SIG-M5 treated with dmso at 0.1 percent for 504 hours (cell line): Measurements from ENCODE around the gene FMN1.

Experiments used
- DNase-seq: peaks from one replicate; lab custom pipeline; 2025; ENCODE audit not compliant: unreplicated experiment; lab: John Stamatoyannopoulos, UW

FMN1 gene

DNA sequence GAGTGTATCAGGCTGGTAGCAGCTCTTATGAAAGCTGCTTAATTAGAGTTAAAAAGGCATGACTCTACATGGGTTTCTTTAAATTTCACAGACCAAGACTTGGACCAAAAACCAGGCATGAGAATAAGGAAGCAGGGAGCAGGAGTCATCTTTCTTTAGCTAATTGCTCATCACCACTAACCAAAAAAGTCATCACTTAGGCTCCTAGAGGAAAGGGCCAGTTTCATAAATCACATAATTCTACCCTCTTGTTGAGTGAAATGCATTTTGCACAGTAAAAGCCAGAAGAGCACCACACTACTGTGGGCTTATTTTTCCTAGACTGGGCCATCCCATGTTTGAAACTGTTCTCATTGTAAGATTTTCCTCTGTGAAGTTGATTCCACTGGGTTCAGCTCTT is 301.1 kb downstream of the FMN1 start:
- DNase-seq, result no peak

DNA sequence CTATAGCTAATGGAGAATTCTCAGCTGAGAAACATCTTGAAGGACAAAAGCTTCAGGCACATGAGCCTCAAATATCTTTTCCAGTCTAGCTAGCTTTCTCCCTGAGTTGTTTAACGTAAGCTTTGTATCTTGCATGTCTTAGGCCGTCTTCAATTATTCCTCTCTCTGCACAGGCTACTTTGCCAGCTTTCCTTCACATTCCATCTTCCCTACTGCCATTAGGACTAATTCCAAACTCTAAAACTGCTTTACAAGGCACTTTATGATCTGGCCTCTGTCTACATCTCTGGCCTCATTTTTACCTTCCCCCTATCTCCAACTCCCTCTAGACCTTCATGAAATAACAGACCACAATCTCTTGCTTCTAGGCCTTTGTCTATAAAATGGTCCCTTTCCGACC is 305.3 kb downstream of the FMN1 start:
- DNase-seq, result no peak

DNA sequence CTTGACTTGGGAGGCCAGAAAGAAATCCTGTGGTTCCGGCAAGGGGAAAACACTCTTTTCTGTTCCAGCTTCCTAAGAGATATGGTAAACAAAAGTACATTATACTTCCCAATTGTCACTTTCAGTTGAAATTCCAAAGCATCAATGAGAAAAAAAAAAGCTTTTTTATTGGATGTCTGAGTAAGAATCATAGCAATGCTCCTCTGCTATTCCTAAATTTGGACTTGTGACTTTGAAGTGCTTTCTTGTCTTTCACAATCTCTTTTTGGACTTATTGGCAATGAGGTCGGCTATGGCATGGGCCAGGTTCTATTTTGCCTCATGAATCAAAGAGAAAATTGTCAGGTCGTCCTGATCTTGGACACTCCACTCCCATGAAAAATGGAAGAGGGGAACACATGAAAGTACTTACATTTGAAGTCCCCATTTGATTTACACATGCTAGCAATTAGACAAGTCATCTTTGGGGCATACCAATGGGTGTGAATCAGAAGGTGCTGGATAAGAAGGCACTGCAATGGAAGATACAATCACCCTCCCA is 306.2 kb downstream of the FMN1 start:
- DNase-seq, result no peak

DNA sequence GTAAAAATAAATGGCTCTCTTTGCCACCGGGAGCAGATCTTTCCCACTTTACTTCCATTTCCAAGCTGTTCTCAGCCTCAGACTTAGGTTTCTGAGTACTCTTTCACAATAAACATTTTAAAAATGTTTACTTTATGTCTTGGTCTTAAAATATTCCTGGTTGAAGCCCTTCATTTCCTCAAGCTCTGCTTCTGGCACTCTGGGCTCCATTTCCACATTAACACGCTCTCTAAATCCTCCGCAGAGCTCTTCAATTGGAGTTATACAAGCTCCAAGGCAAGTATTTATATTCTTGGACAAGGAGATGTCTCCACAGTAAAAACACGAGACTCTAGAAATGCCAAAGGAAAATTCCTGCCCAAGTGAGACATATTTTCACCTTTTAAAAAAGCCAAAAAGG is 307.4 kb downstream of the FMN1 start:
- DNase-seq, result no peak

DNA sequence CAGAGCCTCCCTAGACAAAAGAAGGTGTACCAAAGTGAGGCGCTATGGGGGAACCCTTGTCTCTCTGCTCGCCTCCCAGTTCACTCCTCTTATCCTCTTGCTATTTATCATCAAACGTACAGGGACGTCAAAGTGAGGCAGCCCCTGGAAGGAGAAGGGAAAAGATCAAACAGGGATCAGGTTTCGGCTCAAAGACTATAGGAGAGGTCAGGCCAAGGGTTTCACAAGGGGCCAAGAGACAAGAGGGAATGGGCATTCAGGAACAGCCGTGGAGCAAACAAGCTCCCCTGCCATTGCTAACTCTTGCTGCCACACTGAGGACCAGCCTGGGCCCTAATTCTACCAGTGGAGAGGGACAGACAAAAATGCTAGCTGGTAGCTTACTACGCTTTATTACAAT is 308.1 kb downstream of the FMN1 start:
- DNase-seq, result no peak

DNA sequence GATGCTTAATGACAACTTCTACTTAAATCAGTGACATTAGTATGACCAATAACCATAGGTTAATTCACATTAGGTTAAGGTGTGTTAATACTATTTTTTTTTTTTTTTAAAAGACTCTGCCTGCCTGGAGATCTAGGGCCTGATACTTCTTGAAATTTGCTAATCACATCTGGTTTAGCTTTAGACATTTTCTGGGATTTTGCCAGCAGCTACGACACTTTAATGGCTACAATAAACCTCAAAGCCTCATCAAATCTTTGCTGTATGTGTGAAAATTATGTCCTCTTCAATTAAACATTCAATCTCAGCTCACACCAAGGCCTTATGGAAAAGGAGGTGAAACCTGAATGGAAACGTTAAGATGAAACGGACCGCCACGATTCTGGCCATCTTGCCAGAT is 308.8 kb downstream of the FMN1 start:
- DNase-seq, result no peak

DNA sequence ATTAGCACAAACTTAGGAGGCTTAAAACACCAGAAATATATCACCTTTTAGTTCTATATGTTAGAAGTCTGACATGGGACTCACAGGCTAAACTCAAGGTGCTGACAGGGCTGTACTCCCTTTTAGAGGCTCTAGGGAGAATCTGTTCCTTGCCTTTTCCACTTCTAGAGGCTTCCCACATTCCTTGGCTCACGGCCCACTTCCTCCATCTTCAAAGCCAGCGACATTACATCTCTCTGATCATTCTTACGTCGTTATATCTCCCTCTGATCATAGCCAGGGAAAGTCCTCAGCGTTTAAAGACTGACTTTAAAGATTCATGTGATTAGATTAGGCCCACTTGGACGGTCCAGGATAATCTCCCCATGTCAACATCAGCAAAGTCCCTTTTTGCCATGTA is 310.4 kb downstream of the FMN1 start:
- DNase-seq, result no peak

DNA sequence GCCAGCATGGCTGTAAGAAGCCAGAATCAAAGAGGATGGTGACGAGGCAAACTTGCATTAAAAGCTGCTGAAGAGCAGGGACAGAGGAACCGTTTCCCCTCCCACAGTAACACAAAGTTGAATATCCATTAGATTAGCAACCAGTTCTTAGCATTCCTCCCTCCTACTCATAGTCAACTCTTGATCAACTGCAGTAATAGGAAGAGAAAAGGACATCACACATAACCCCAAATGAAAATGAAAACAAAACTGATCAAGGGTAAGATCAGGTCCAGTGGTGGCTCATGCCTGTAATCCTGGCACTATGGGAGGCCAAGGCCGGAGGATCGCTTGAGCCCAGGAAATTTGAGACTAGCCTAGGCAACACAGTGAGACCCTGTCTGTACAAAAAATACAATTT is 311.6 kb downstream of the FMN1 start:
- no peak for DNase-seq

DNA sequence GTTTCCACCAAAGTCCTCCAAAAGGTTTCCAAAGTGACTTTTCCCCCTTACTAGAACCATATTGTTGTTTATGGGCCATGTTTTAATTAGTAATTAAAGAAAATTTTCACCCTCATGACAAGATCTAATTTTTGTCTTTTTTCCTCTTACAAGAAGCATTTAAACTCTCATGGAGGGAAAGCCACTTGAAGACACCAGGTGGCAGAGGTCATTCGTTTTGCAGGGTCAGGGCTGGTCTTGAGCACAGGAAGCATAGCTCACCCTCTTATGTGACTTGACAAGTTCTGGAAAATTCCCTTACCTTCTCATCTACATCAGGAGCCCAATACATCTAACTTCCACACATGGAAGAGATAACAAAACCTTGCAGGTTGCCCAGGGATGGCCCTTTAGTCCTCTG is 313.0 kb downstream of the FMN1 start:
- no peak for DNase-seq

DNA sequence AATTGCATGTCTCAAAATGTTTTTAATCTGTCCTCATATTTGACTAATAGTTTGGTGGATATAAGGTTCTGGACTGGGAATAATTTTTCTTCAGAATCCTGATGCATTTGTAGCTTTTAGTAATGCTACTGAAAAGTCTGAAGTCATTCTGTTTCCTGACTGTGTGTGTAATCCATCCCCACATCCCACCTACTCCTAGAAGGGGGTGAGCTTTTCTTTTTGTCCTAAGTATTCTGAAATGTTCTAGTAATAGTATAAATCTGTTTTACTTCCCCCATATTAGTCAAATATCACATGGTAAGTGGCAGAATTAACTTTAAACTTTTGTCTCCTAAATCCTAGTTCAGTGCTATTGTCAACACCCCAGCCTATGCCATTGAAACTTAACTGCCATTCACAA is 313.9 kb downstream of the FMN1 start:
- no peak for DNase-seq

DNA sequence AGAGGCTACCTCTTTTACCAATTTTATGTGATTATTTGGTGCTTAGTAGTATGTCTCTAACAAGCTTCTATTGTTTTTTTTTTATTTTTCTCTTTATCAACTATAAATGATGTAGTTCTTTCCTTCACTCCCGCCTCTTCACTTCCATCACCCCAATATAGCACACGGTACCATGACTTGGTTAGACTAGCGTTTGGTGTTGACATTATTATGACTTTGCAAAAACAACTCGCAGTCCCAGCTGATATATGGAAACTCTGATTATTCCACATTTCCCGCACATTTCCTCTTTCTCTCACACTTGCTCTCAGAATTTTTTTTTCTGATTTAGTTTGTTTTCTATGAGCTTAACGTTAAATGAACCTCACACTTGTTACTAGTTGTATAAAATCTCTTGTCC is 314.5 kb downstream of the FMN1 start:
- no peak for DNase-seq

DNA sequence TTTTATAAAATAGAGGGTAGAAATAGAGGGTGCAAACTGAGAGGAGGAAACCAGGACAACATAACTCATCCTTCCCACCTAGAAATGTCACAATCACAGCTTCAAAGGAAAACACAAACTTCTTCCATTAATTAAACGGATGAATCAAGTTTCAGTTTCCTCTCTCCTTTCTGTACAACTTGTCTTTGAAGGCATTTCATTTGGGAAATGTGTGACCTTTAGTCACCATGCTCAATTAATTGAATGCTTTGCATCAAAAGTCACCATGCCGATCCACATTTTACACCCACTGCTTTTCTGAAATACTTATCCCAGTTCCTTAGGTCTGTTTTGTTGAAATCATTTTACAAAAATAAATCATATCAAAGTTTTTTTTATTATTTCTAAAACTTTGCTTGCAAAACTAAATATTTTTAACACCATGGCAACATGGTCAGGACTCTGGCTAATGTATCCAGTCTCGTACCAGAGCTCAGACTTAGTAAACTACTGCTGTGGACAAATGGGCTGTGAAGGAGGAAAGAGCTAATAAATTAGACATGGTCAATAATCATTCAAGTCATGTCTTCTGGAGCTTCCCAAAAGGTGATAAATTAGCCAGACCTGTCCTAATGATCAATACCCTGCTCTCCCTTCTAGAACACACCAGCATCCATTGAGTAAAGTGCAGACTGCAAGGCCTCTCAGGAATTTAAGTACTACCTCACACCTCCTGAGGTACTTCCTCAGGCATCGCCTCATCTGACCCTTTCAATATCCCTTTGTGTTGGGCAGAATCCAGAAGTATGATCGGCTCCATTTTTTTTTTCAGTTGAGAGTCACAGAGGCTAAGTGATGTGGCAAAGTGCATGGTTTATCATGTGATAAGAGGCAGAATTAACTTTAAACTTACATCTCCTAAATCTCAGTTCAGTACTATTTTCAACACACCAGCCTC is 315.4 kb downstream of the FMN1 start:
- no peak for DNase-seq

DNA sequence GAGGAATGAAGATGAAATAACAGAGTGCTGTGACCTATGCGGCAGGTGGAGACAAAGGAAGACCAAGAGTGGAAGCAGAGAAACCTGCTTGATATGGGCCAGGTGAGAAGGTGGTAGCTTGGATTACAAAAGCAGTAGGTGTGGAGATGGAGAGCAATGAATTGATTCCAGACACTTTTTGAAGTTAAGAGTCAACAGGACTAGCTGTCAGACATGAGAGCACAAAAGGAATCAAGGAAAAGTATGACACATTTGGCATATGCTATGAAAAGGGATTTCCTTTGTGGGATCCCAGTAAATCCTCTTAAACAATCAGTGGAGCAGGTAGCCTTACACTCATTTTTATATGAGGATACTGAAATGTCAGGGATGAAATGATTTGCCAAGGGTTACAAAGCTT is 316.2 kb downstream of the FMN1 start:
- no peak for DNase-seq

DNA sequence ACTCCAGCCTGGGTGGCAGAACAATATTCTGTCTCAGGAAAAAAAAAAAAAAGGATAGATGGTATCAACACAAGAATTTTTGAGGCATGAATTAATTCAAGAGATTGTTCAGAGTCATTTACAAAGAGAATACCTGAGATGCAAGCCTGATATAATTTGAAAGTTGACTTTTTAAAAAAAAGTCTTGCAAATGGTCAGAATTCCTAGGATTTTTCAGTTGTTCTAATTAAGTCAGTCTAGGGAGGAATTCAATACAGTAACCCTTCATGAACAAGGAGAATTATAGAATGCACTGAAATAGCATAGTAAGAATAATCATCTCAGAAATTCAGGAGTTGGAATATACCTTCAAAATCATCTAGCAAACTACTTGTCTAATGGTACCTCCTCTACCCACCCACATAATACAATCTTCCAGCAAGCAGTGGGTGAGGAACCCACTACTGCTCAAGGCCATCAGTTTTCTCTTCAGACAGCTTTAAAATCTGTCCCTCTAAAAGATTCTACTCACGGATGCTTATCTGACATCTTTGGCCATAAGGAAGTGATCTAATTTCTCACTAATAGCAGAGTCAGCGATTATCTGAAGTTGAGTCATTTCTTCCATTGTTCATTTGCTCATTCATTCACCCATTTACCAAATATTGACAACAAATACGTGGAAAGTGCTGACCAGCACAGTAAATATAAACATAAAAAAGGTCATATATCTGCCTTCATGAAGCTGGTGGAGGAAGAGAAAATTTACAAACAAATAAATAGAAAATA is 317.1 kb downstream of the FMN1 start:
- no peak for DNase-seq

DNA sequence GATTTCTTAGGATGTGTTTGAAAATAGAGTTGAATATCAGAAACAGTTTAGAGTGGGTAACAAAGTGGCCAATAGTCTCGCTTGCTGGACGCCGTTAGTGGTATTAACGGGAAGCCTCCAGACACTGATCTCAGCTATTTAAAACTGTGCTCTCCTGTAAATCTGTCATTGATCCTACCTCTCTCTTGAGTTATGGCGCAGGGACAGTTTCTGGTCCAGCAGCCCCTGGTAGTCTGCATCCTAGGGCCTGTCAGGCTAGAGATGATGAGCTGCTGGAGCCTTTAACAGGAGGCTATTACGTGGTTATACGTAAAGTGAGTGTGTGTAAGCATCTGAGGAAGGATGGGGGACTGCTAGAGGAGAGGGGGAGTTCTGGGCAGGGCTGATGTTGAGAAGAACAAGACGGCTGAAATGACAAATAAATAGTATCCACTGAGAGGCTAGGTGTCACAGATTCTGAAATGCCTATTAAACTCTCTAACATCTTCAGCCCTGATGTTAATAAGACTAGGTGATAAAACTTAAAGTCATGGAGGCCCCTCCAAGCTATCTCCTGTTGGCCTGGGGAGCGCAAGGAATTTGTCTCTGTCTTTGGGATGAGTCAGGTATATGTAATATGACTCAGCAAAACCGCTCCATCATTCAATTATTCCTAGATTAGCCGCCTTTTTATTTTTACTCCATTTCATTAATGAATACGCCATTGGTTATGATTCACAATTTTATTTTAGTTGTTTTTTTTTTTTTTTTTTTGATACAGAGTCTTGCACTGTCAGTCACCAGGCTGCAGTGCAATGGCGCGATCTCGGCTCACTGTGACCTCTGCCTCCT is 321.0 kb downstream of the FMN1 start:
- DNase-seq, result no peak

DNA sequence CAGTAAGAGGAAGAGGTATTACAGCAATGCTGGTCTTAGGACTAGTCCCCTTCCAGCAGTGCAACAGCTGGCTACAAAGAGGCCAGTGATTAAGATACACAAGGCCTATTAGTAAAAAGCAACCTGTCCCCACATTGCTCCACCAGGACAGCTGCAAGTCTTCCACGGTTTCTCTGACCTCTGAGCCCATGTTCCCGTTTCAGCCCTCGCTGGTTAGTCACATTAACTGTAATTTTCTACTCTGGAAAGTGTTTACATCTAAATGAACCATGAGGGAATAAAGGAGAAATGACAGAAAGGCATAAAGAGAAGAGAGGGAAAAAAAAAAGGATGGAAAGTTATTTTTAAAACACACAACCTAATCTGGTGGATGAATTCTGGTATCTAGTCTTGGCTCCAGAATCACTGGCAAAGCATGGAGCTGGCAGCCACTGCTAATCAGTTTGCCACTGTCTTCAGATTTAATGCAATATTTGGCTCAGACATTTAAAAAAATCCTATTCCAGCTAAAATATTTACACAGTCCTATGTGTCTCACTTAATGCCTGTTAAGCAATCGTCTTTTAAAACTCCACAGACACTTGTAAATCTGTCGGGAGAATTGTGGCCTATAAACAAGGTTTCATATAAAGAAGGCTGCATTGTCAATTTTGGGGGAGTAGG is 321.8 kb downstream of the FMN1 start:
- DNase-seq, result no peak

DNA sequence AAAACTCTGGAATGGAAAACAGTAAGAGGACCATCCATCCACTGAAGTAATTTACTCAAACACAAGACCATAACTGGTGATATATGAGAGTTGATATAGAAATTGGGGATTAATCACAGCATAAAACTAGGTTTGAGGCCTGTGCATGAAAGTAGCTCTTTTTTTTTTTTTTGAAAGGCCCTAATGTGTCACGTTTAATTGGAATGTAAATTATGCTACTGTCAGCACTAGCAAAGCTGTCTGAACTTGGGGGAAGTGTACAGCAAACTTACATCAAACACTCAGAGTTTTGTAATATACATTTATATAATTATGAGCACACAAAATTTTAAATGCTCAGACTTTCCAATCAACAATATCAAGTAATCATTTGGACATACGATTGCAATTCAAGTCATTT is 322.6 kb downstream of the FMN1 start:
- DNase-seq, result no peak

DNA sequence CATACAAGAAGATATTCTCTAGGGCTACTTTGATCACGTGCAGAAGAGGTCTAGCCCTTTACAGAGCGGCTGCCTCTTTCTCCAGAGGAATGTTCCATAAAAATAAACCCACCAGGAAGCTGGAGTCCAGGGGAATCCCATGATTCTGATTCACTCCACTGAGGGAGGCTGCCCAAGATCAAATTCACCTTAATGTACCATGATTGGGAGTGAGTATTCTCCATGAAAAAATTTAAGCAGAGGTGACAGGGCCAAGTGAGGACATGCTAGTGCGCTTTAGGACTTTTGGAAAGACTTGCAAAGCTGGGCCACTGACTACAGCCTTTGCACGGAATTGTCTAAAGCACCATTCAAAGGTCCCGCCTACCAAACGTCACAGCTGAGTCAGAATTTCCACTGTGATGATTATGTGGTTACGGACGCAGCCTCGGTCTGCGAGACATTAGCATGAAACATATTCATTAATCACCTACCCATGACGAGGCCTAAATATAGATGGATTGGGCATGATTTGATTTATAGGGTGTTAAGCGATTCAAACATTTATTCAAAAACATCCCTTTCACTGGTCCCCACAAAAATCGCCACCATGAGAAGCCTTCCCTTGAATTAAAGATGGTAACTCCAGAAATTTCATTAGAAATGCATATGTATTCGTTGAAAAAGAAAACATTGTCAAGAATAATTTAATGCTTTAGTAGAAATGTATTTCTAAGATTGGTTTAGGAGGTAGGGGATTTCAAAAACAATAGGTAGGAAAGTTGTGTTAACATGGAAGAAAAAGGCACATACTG is 324.1 kb downstream of the FMN1 start:
- no peak for DNase-seq

DNA sequence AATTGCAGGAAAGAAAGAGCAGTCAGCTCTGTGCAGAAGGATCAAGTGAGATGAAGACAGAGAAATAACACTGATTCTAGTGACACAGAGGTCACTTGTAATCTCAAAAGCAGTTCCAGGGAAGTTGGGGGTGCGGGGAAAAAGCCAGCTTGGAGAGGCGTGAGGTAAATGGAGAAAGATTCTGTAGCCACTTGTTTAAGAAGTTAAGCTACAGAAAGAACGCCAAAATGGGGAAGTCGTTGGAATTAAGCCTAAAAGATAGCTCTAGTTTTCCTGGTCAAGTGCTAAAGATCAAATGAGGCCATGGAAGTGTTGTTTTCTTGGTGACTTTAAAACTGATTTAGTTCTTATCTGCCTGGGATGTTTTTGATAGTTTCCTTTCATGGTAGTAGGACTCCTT is 324.7 kb downstream of the FMN1 start:
- DNase-seq, result no peak

DNA sequence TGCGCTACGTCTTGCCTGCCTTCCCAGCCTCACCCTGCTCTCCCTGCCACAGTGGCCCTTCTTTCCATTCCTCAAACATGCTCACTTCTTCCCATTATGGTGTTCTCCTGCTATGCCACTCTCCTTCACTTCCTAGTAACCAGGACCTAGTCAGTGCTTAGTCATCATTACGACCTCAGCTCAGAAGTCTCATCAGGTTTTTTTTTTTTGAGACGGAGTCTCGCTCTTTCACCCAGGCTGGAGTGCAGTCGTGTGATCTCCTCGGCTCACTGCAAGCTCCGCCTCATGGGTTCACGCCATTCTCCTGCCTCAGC is 327.2 kb downstream of the FMN1 start:
- peak; percentile 10 for DNase-seq
